Ovary (tissue), 9 donors: ENCODE results near the gene PYDC1. TPM values are rescaled to one million over a fixed set of nuclear protein-coding genes. Genes with fewer than 3 reads are reported as not detected.

Source experiments
- DNase-seq, 5 donors: peaks; one replicate each; pipeline ENCODE4 v3.0.0-alpha.2; 2019 to 2020
- H3K27ac ChIP-seq, 2 donors: fragments of 200-600 bp; one replicate each; pipeline versions ENCODE4 v1.5.1 to v1.8.0; 2019 to 2022
- H3K27me3 ChIP-seq: fragments of 200-600 bp; one replicate; pipeline ENCODE4 v1.8.0; 2022
- H3K36me3 ChIP-seq: fragments of 200-600 bp; sonication (generic); one replicate; pipeline ENCODE4 v1.5.1; 2019
- H3K4me1 ChIP-seq: one replicate; pipeline ENCODE4 v1.8.1; 2013; ENCODE audit warnings: mild to moderate bottlenecking, moderate library complexity; ENCODE audit not compliant: insufficient read depth
- H3K4me3 ChIP-seq: fragments of 200-600 bp; sonication (generic); one replicate; pipeline ENCODE4 v1.5.1; 2017
- H3K9me3 ChIP-seq, 2 donors: fragments of 200-600 bp in 1 of 2; sonication (generic) in 1 of 2; one replicate each; pipeline versions ENCODE4 v1.5.1 to v1.8.1; 2013 to 2019; ENCODE audit warnings: mild to moderate bottlenecking in 1 of 2, moderate library complexity in 1 of 2
- CTCF ChIP-seq, 3 donors: fragments of 450-650 bp in 2 of 3; fragments of 200-600 bp in 1 of 3; IDR thresholded peaks; one replicate each; pipeline versions ENCODE4 v1.5.1 to v1.8.0; 2016 to 2022; ENCODE audit warnings: antibody characterized with exemption in 3 of 3, mild to moderate bottlenecking in 1 of 3
- EP300 ChIP-seq: sonication (generic); formaldehyde crosslinking; IDR thresholded peaks from one replicate; pipeline ENCODE4 v1.6.1; 2017; ENCODE audit warnings: antibody characterized with exemption
- POLR2A ChIP-seq: fragments of 450-650 bp; IDR thresholded peaks from one replicate; pipeline ENCODE4 v1.6.1; 2017; ENCODE audit warnings: antibody characterized with exemption, mild to moderate bottlenecking, moderate library complexity
- WGBS, 3 donors: extraction: QIAGEN DNeasy Blood & Tissue Kit in 1 of 3; methylation state at CpG; one replicate each; pipeline versions ENCODE4 v1.1.5 to v1.1.7; 2013 to 2017; 5-methylcytosine and 5-hydroxymethylcytosine counted together
- intact Hi-C, 4 donors: fragments of 100-400 bp; cut with DNase I; formaldehyde crosslinking; loops; one replicate each; pipeline versions ENCODE4 v1.11.0 to v1.15.1; 2022 to 2023
- polyA plus RNA-seq, 2 donors: library from polyadenylated mRNA; stranded (reverse); fragments of 200-250 nt in 1 of 2; fragments of 350-450 nt in 1 of 2; fragmentation: Illumina TruSeq in 1 of 2; extraction: RNeasy Lipid Tissue Mini Kit (QIAGEN cat#74804) in 1 of 2; gene quantifications; one replicate each; pipeline ENCODE4 v1.2.3, GENCODE V29; 2013 to 2014
- total RNA-seq, 7 donors: library from RNA; depleted of rRNA in 2 of 7; stranded (reverse); fragments of >200 nt in 2 of 7; fragmentation: NEBNext Ultra II Directional in 3 of 7; extraction: Animal tissue kit (Norgen Biotek cat#: 25700) in 3 of 7; gene quantifications; one replicate each; pipeline versions ENCODE4 v1.1.0 to v1.2.4, GENCODE V29; 2016 to 2023
- donor health status: DM: no; HTN: no; CAD: no; lungs with moderate emphysema.
- donor health status: DM: no; HTN: no; CAD: no.
- donor health status: Bipolar disorder and iron deficiency.
- donor health status: DM: yes; HTN: yes; CAD: no.
- donor health status: DM: no; HTN: no; CAD: no.
- donor health status: DM: yes; HTN: yes; CAD: no.

Gene PYDC1
- total and polyA plus RNA-seq, 9 donors: not detected

GRCh38 chr16:31182391-31182790 lies 34.5 kb downstream of the PYDC1 start:
- 14 to 16% (median 15%) methylated on average over 7 of the region's 7 CpGs for WGBS, 3 donors
- no peaks in the 10 kb centered on the region for H3K36me3 ChIP-seq
- peaks cover 16% of the 10 kb centered on the region for H3K4me1 ChIP-seq
- no peaks in the 10 kb centered on the region for H3K27me3 ChIP-seq
- no peaks in the 10 kb centered on the region for H3K9me3 ChIP-seq
- intact Hi-C loops: loop anchor here in 2 of 4 donors (5.0 to 10.0 kb wide), 6 partner anchors 48 to 522 kb away; partner anchors contain the start of genes PRSS53 (in 1 of the 2), PRSS8 (in 1 of the 2) and ZNF843 (in 1 of the 2)
- no peak for DNase-seq
- peak overlapping the region; percentile 78 for H3K4me3 ChIP-seq
- TF ChIP-seq EP300 (no peak), POLR2A (no peak)
- H3K27ac ChIP-seq: no peak overlapping the region

- no peaks in the 10 kb centered on the region for H3K27me3 ChIP-seq
- TF ChIP-seq POLR2A: no peak
- TF ChIP-seq CTCF (IDR thresholded peaks at IDR 0.05): no peak
- TF ChIP-seq EP300: no peak
- WGBS, 3 donors: 2 to 4% (median 4%) methylated on average over 31 of the region's 31 CpGs
- DNase-seq: peak in 4 of 5 donors; percentile 23 to 59 (median 38)
- peak overlapping the region; percentile 78 for H3K4me3 ChIP-seq
- peak overlapping the region; percentile 91 to 95 for H3K27ac ChIP-seq
- intact Hi-C loops: loop anchor here in 2 of 4 donors (5.0 to 10.0 kb wide), 6 partner anchors 46 to 524 kb away; partner anchors contain the start of genes PRSS53 (in 1 of the 2), PRSS8 (in 1 of the 2) and ZNF843 (in 1 of the 2)
- H3K9me3 ChIP-seq: no peaks in the 10 kb centered on the region
- H3K4me1 ChIP-seq: peaks cover 16% of the 10 kb centered on the region
- no peaks in the 10 kb centered on the region for H3K36me3 ChIP-seq
These were observed 35.7 kb downstream of the PYDC1 start for GRCh38 chr16:31181102-31181830.

- Histone ChIP-seq H3K4me1 (peaks cover 14% of the 10 kb centered on the region), H3K27ac (peak within 1 kb of the TSS; percentile 91 to 95), H3K9me3 (no peaks in the 10 kb centered on the region), H3K27me3 (no peaks in the 10 kb centered on the region), H3K4me3 (peak within 1 kb of the TSS; percentile 78), H3K36me3 (no peaks in the 10 kb centered on the region)
- DNase-seq: peak; percentile 91 to 96 (median 95)
- intact Hi-C loops: loop anchor here in 2 of 4 donors (5.0 to 10.0 kb wide), 6 partner anchors 45 to 525 kb away; partner anchors contain the start of genes PRSS53 (in 1 of the 2), PRSS8 (in 1 of the 2) and ZNF843 (in 1 of the 2)
- TF ChIP-seq EP300 (no peak), POLR2A (peak; percentile 98), CTCF (IDR thresholded peaks at IDR 0.05) (peak; percentile 14 to 52 (median 34))
- 0% methylated on average over 64 to 69 of the region's 69 CpGs for WGBS, 3 donors
These were observed 37.0 kb downstream of the PYDC1 start, which contains the start of gene FUS for GRCh38 chr16:31179747-31180459. TSS of gene FUS (plus strand) at chr16:31180139. CDS start at chr16:31180215, 76 bp downstream.

- H3K4me3 ChIP-seq: peak overlapping the region; percentile 78
- H3K9me3 ChIP-seq: no peaks in the 10 kb centered on the region
- WGBS, 3 donors: 1 to 2% (median 2%) methylated on average over 27 of the region's 27 CpGs
- peak overlapping the region; percentile 91 to 95 for H3K27ac ChIP-seq
- intact Hi-C loops: no loop called here
- no peaks in the 10 kb centered on the region for H3K27me3 ChIP-seq
- no peak for TF ChIP-seq POLR2A
- no peak for TF ChIP-seq EP300
- no peak for TF ChIP-seq CTCF (IDR thresholded peaks at IDR 0.05)
- no peaks in the 10 kb centered on the region for H3K36me3 ChIP-seq
- no peak for DNase-seq
- peaks cover 14% of the 10 kb centered on the region for H3K4me1 ChIP-seq
These were observed 37.7 kb downstream of the PYDC1 start for GRCh38 chr16:31179219-31179746.
